Measurements from ENCODE around the gene MUTYH. TPM values are rescaled to one million over a fixed set of nuclear protein-coding genes. Genes with fewer than 3 reads are reported as not detected.
A peak's percentile ranks its signal among the peaks of the same experiment; 100 is the strongest.
"Not testable (repeated sequence)": the region's sequence is repeated elsewhere in the genome, so short reads cannot be mapped to it uniquely, and the experiment has no call there.

MUTYH gene
- 10 to 100 TPM; 17.0 to 65.0 TPM for total RNA-seq

GRCh38 chr1:45339789-45340558 is at the start of gene MUTYH, which contains the start of gene TOE1:
TSS of gene MUTYH (minus strand) at chr1:45340440. CDS start at chr1:45334505, 5,935 bp downstream.
TSS of gene TOE1 (plus strand) at chr1:45340170. CDS start at chr1:45340253, 83 bp downstream.
- Histone ChIP-seq H3K36me3 (no peaks in the 10 kb centered on the region), H3K27me3 (no peaks in the 10 kb centered on the region), H3K4me1 (peaks cover 9% of the 10 kb centered on the region), H3K27ac (peak within 1 kb of the TSS; percentile 93), H3K9ac (ENCODE audit: low read depth in 2 of 2, low read length in 2 of 2) (peak within 1 kb of the TSS; percentile 91 to 93), H3K4me3 (peak within 1 kb of the TSS; percentile 73), H3K9me3 (no peaks in the 10 kb centered on the region)
- DNase-seq: peak; percentile 95
- intact Hi-C loops (cut with DNase I): loop anchor here (10.0 kb wide), 1 partner anchor 225 kb away; no protein-coding TSS in a partner anchor
- TF ChIP-seq CTCF (IDR thresholded peaks at IDR 0.05): no peak

- Histone ChIP-seq H3K36me3 (no peaks in the 10 kb centered on the region), H3K9ac (ENCODE audit: low read depth in 2 of 2, low read length in 2 of 2) (no peak overlapping the region), H3K4me3 (no peak overlapping the region), H3K9me3 (no peaks in the 10 kb centered on the region), H3K27ac (no peak overlapping the region), H3K4me1 (no peaks in the 10 kb centered on the region), H3K27me3 (no peaks in the 10 kb centered on the region)
- DNase-seq: no peak
- intact Hi-C loops (cut with DNase I): no loop called here
- TF ChIP-seq CTCF (IDR thresholded peaks at IDR 0.05): no peak
These were observed 46.0 kb upstream of the MUTYH start for GRCh38 chr1:45386219-45386618.

GRCh38 chr1:45385302-45385701 is 45.1 kb upstream of the MUTYH start:
- no peak for TF ChIP-seq CTCF (IDR thresholded peaks at IDR 0.05)
- no peak overlapping the region for H3K27ac ChIP-seq
- H3K9ac ChIP-seq (ENCODE audit: low read depth in 2 of 2, low read length in 2 of 2): no peak overlapping the region
- intact Hi-C loops (cut with DNase I): no loop called here
- DNase-seq: no peak
- no peak overlapping the region for H3K4me3 ChIP-seq
- H3K4me1 ChIP-seq: no peaks in the 10 kb centered on the region
- no peaks in the 10 kb centered on the region for H3K9me3 ChIP-seq
- no peaks in the 10 kb centered on the region for H3K36me3 ChIP-seq
- no peaks in the 10 kb centered on the region for H3K27me3 ChIP-seq

- H3K27ac ChIP-seq; H3K27me3 ChIP-seq; H3K9me3 ChIP-seq; H3K36me3 ChIP-seq; H3K4me1 ChIP-seq; intact Hi-C loops (cut with DNase I); H3K4me3 ChIP-seq; DNase-seq; H3K9ac ChIP-seq (ENCODE audit: low read depth in 2 of 2, low read length in 2 of 2): not testable (repeated sequence)
These were observed 44.0 kb upstream of the MUTYH start for GRCh38 chr1:45384213-45384612.

GRCh38 chr1:45383191-45383590 is 43.0 kb upstream of the MUTYH start:
- Histone ChIP-seq H3K4me3 (no peak overlapping the region), H3K36me3 (no peaks in the 10 kb centered on the region), H3K4me1 (no peaks in the 10 kb centered on the region), H3K27ac (no peak overlapping the region), H3K9ac (ENCODE audit: low read depth in 2 of 2, low read length in 2 of 2) (no peak overlapping the region), H3K27me3 (no peaks in the 10 kb centered on the region), H3K9me3 (no peaks in the 10 kb centered on the region)
- intact Hi-C loops (cut with DNase I): no loop called here
- TF ChIP-seq CTCF (IDR thresholded peaks at IDR 0.05): no peak
- no peak for DNase-seq

GRCh38 chr1:45381243-45381642 is 41.0 kb upstream of the MUTYH start:
- Histone ChIP-seq H3K27ac (no peak overlapping the region), H3K27me3 (no peaks in the 10 kb centered on the region), H3K4me3 (no peak overlapping the region), H3K9ac (ENCODE audit: low read depth in 2 of 2, low read length in 2 of 2) (no peak overlapping the region), H3K36me3 (no peaks in the 10 kb centered on the region), H3K9me3 (no peaks in the 10 kb centered on the region), H3K4me1 (no peaks in the 10 kb centered on the region)
- DNase-seq: no peak
- intact Hi-C loops (cut with DNase I): no loop called here
- no peak for TF ChIP-seq CTCF (IDR thresholded peaks at IDR 0.05)
